ENCODE results near the gene PLET1. TPM values are rescaled to one million over a fixed set of nuclear protein-coding genes. Genes with fewer than 3 reads are reported as not detected.

Gene PLET1
- total RNA-seq, 2 experiments from 2014 or later = not detected

- H3K4me3 Mint-ChIP-seq = no peak overlapping the region
- H3K36me3 Mint-ChIP-seq (ENCODE audit: low read depth) = peaks cover 3% of the 10 kb centered on the region
- H3K4me1 Mint-ChIP-seq (ENCODE audit: low read depth) = peaks cover 5% of the 10 kb centered on the region
- H3K9me3 Mint-ChIP-seq = no peaks in the 10 kb centered on the region
- intact Hi-C loops (cut with micrococcal nuclease) = no loop called here
- CTCF ChIA-PET = interaction anchor here (0.6 to 12.5 kb wide), 3 partner anchors 54 to 334 kb away, joined by 3 to 212 read pairs (median 5); no protein-coding TSS in a partner anchor
- H3K27ac Mint-ChIP-seq = no peak overlapping the region
- DNase-seq = no peak
- H3K27me3 Mint-ChIP-seq (ENCODE audit: low read depth) = no peaks in the 10 kb centered on the region
These were observed 38.4 kb downstream of the PLET1 start for GRCh38 chr11:112222303-112222702.

- Mint-ChIP-seq H3K27me3 (ENCODE audit: low read depth) (no peaks in the 10 kb centered on the region), H3K4me3 (no peak overlapping the region), H3K4me1 (ENCODE audit: low read depth) (peaks cover 1% of the 10 kb centered on the region), H3K27ac (no peak overlapping the region), H3K36me3 (ENCODE audit: low read depth) (no peaks in the 10 kb centered on the region), H3K9me3 (no peaks in the 10 kb centered on the region)
- CTCF ChIA-PET = interaction anchor here (0.7 to 12.5 kb wide), 7 partner anchors 10 to 368 kb away, joined by 3 to 212 read pairs (median 4); no protein-coding TSS in a partner anchor
- no peak for DNase-seq
- intact Hi-C loops (cut with micrococcal nuclease) = no loop called here
These were observed 39.3 kb downstream of the PLET1 start for GRCh38 chr11:112221274-112221835.

- CTCF ChIA-PET = interaction anchor here (0.6 to 12.5 kb wide), 24 partner anchors 10 to 1064 kb away, joined by 3 to 212 read pairs (median 3); no protein-coding TSS in a partner anchor
- no peak overlapping the region for H3K27ac Mint-ChIP-seq
- H3K9me3 Mint-ChIP-seq = no peaks in the 10 kb centered on the region
- no peaks in the 10 kb centered on the region for H3K4me1 Mint-ChIP-seq (ENCODE audit: low read depth)
- intact Hi-C loops (cut with micrococcal nuclease) = loop anchor here (1.0 to 2.0 kb wide), 4 partner anchors 61 to 1313 kb away; no protein-coding TSS in a partner anchor
- peak; percentile 48 for DNase-seq
- no peak overlapping the region for H3K4me3 Mint-ChIP-seq
- no peaks in the 10 kb centered on the region for H3K36me3 Mint-ChIP-seq (ENCODE audit: low read depth)
- no peaks in the 10 kb centered on the region for H3K27me3 Mint-ChIP-seq (ENCODE audit: low read depth)
These were observed 41.0 kb downstream of the PLET1 start for GRCh38 chr11:112219476-112220232.

- no peaks in the 10 kb centered on the region for H3K27me3 Mint-ChIP-seq (ENCODE audit: low read depth)
- intact Hi-C loops (cut with micrococcal nuclease) = no loop called here
- H3K4me3 Mint-ChIP-seq = no peak overlapping the region
These were observed 44.0 kb downstream of the PLET1 start for GRCh38 chr11:112216561-112217105.

GRCh38 chr11:112215621-112216020, 45.0 kb downstream of the PLET1 start:
- CTCF ChIA-PET = interaction anchor here (0.7 to 3.2 kb wide), 4 partner anchors 65 to 1318 kb away, joined by 3 to 33 read pairs (median 6); no protein-coding TSS in a partner anchor
- Mint-ChIP-seq H3K27ac (no peak overlapping the region), H3K4me1 (ENCODE audit: low read depth) (peaks cover 5% of the 10 kb centered on the region), H3K9me3 (no peaks in the 10 kb centered on the region), H3K4me3 (no peak overlapping the region), H3K27me3 (ENCODE audit: low read depth) (no peaks in the 10 kb centered on the region), H3K36me3 (ENCODE audit: low read depth) (no peaks in the 10 kb centered on the region)
- DNase-seq = no peak
- intact Hi-C loops (cut with micrococcal nuclease) = no loop called here

More at GRCh38 chr11:112216561-112217105, 44.0 kb downstream of the PLET1 start:
- Mint-ChIP-seq H3K36me3 (ENCODE audit: low read depth) (no peaks in the 10 kb centered on the region), H3K4me1 (ENCODE audit: low read depth) (peaks cover 1% of the 10 kb centered on the region), H3K9me3 (no peaks in the 10 kb centered on the region), H3K27ac (no peak overlapping the region)
- CTCF ChIA-PET = interaction anchor here (0.5 to 12.5 kb wide), 4 partner anchors 14 to 284 kb away, joined by 3 to 212 read pairs (median 18); no protein-coding TSS in a partner anchor
- no peak for DNase-seq

- DNase-seq = no peak
- CTCF ChIA-PET = interaction anchor here (1.1 to 3.2 kb wide), 2 partner anchors 10 to 67 kb away, joined by 3 to 33 read pairs; no protein-coding TSS in a partner anchor
- no peaks in the 10 kb centered on the region for H3K27me3 Mint-ChIP-seq (ENCODE audit: low read depth)
- H3K4me1 Mint-ChIP-seq (ENCODE audit: low read depth) = peaks cover 5% of the 10 kb centered on the region
- no peak overlapping the region for H3K4me3 Mint-ChIP-seq
- no peaks in the 10 kb centered on the region for H3K36me3 Mint-ChIP-seq (ENCODE audit: low read depth)
- H3K27ac Mint-ChIP-seq = no peak overlapping the region
- intact Hi-C loops (cut with micrococcal nuclease) = no loop called here
- no peaks in the 10 kb centered on the region for H3K9me3 Mint-ChIP-seq
These were observed 46.9 kb downstream of the PLET1 start for GRCh38 chr11:112213753-112214152.

GRCh38 chr11:112212710-112213109, 48.0 kb downstream of the PLET1 start:
- CTCF ChIA-PET = interaction anchor here (0.6 kb wide), 1 partner anchor 46 kb away, joined by 4 read pairs; no protein-coding TSS in a partner anchor
- Mint-ChIP-seq H3K4me1 (ENCODE audit: low read depth) (peaks cover 5% of the 10 kb centered on the region), H3K36me3 (ENCODE audit: low read depth) (no peaks in the 10 kb centered on the region), H3K27ac (no peak overlapping the region), H3K4me3 (no peak overlapping the region), H3K9me3 (no peaks in the 10 kb centered on the region), H3K27me3 (ENCODE audit: low read depth) (no peaks in the 10 kb centered on the region)
- no peak for DNase-seq
- intact Hi-C loops (cut with micrococcal nuclease) = no loop called here

GRCh38 chr11:112212290-112212689, 48.4 kb downstream of the PLET1 start:
- CTCF ChIA-PET = interaction anchor here (0.6 kb wide), 2 partner anchors 46 to 67 kb away, joined by 4 read pairs; no protein-coding TSS in a partner anchor
- Mint-ChIP-seq H3K27ac (no peak overlapping the region), H3K36me3 (ENCODE audit: low read depth) (no peaks in the 10 kb centered on the region), H3K27me3 (ENCODE audit: low read depth) (no peaks in the 10 kb centered on the region), H3K9me3 (no peaks in the 10 kb centered on the region), H3K4me3 (no peak overlapping the region), H3K4me1 (ENCODE audit: low read depth) (peaks cover 5% of the 10 kb centered on the region)
- DNase-seq = no peak
- intact Hi-C loops (cut with micrococcal nuclease) = no loop called here

- H3K4me3 Mint-ChIP-seq = no peak overlapping the region
- peaks cover 2% of the 10 kb centered on the region for H3K27me3 Mint-ChIP-seq (ENCODE audit: low read depth)
- intact Hi-C loops (cut with micrococcal nuclease) = no loop called here
- no peaks in the 10 kb centered on the region for H3K36me3 Mint-ChIP-seq (ENCODE audit: low read depth)
- no peaks in the 10 kb centered on the region for H3K9me3 Mint-ChIP-seq
- no peak overlapping the region for H3K27ac Mint-ChIP-seq
- no peak for DNase-seq
- H3K4me1 Mint-ChIP-seq (ENCODE audit: low read depth) = peaks cover 5% of the 10 kb centered on the region
- CTCF ChIA-PET = interaction anchor here (0.7 kb wide), 1 partner anchor 624 kb away, joined by 3 read pairs; no protein-coding TSS in a partner anchor
These were observed 49.1 kb downstream of the PLET1 start for GRCh38 chr11:112211536-112211935.

- CTCF ChIA-PET = no interaction called here
- intact Hi-C loops (cut with micrococcal nuclease) = no loop called here
- Mint-ChIP-seq H3K4me1 (ENCODE audit: low read depth) (peaks cover 5% of the 10 kb centered on the region), H3K9me3 (no peaks in the 10 kb centered on the region), H3K27ac (no peak overlapping the region), H3K27me3 (ENCODE audit: low read depth) (peaks cover 2% of the 10 kb centered on the region), H3K4me3 (no peak overlapping the region), H3K36me3 (ENCODE audit: low read depth) (no peaks in the 10 kb centered on the region)
- DNase-seq = no peak
These were observed 49.8 kb downstream of the PLET1 start for GRCh38 chr11:112210890-112211289.

- Mint-ChIP-seq H3K27ac (no peak overlapping the region), H3K9me3 (no peaks in the 10 kb centered on the region), H3K4me1 (ENCODE audit: low read depth) (no peaks in the 10 kb centered on the region), H3K27me3 (ENCODE audit: low read depth) (peaks cover 2% of the 10 kb centered on the region), H3K36me3 (ENCODE audit: low read depth) (no peaks in the 10 kb centered on the region), H3K4me3 (no peak overlapping the region)
- intact Hi-C loops (cut with micrococcal nuclease) = no loop called here
- CTCF ChIA-PET = interaction anchor here (0.6 kb wide), 1 partner anchor 602 kb away, joined by 3 read pairs; no protein-coding TSS in a partner anchor
- no peak for DNase-seq
These were observed 54.6 kb downstream of the PLET1 start for GRCh38 chr11:112206071-112206470.

- Mint-ChIP-seq H3K4me3 (no peak overlapping the region), H3K36me3 (ENCODE audit: low read depth) (peaks cover 1% of the 10 kb centered on the region), H3K27ac (no peak overlapping the region), H3K4me1 (ENCODE audit: low read depth) (no peaks in the 10 kb centered on the region), H3K9me3 (no peaks in the 10 kb centered on the region), H3K27me3 (ENCODE audit: low read depth) (no peaks in the 10 kb centered on the region)
- intact Hi-C loops (cut with micrococcal nuclease) = no loop called here
- DNase-seq = no peak
- CTCF ChIA-PET = interaction anchor here (0.7 to 0.8 kb wide), 2 partner anchors 16 to 80 kb away, joined by 3 to 6 read pairs; no protein-coding TSS in a partner anchor
These were observed 60.4 kb downstream of the PLET1 start for GRCh38 chr11:112200252-112200651.
